ENCODE measurements around the gene LBHD2. TPM values are rescaled to one million over a fixed set of nuclear protein-coding genes. Genes with fewer than 3 reads are reported as not detected.

Gene LBHD2
- total and polyA plus RNA-seq, 2 experiments from 2014 or later: not detected

DNA sequence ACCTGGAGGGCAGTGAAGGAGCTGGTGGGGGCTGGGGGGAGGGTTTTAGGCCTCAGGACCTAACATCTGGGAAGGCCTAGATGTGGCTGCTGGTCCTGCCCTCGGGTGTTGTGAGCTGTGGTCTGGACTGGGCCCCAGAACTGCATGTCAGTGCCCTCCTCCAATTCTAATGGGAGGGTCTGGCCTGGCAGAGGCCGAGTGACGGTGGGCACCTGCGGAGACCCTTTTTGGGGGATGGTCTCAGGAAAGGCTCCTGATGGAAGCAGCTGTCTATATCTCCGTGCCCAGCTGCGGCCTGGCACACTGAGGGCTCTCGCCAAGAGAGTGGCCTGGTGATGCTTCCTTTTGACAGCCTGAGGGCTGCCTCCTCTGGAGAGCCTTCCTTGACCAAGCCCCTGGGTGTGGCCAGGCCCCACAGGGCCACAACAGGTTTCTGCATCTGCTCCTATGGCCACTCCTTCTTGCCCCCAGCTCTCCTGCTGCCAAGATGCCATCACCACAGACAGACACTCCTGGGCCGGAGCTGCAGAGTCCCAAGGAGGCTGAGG, 15.8 kb downstream of the LBHD2 start:
- DNase-seq (ENCODE audit: low read depth in 1 of 2, low spot score in 1 of 2): no peak
- Histone ChIP-seq H3K27me3 (peaks cover 35% of the 10 kb centered on the region), H3K36me3 (no peaks in the 10 kb centered on the region), H3K4me3 (no peak overlapping the region), H3K4me1 (ENCODE audit: low read depth) (peaks cover 18% of the 10 kb centered on the region), H3K27ac (no peak overlapping the region), H3K9me3 (ENCODE audit: low read depth) (no peaks in the 10 kb centered on the region)
- TF ChIP-seq, protein P1, sequence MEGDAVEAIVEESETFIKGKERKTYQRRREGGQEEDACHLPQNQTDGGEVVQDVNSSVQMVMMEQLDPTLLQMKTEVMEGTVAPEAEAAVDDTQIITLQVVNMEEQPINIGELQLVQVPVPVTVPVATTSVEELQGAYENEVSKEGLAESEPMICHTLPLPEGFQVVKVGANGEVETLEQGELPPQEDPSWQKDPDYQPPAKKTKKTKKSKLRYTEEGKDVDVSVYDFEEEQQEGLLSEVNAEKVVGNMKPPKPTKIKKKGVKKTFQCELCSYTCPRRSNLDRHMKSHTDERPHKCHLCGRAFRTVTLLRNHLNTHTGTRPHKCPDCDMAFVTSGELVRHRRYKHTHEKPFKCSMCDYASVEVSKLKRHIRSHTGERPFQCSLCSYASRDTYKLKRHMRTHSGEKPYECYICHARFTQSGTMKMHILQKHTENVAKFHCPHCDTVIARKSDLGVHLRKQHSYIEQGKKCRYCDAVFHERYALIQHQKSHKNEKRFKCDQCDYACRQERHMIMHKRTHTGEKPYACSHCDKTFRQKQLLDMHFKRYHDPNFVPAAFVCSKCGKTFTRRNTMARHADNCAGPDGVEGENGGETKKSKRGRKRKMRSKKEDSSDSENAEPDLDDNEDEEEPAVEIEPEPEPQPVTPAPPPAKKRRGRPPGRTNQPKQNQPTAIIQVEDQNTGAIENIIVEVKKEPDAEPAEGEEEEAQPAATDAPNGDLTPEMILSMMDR (IDR thresholded peaks at IDR 0.05; ENCODE audit: low read depth, low read length): no peak

DNA sequence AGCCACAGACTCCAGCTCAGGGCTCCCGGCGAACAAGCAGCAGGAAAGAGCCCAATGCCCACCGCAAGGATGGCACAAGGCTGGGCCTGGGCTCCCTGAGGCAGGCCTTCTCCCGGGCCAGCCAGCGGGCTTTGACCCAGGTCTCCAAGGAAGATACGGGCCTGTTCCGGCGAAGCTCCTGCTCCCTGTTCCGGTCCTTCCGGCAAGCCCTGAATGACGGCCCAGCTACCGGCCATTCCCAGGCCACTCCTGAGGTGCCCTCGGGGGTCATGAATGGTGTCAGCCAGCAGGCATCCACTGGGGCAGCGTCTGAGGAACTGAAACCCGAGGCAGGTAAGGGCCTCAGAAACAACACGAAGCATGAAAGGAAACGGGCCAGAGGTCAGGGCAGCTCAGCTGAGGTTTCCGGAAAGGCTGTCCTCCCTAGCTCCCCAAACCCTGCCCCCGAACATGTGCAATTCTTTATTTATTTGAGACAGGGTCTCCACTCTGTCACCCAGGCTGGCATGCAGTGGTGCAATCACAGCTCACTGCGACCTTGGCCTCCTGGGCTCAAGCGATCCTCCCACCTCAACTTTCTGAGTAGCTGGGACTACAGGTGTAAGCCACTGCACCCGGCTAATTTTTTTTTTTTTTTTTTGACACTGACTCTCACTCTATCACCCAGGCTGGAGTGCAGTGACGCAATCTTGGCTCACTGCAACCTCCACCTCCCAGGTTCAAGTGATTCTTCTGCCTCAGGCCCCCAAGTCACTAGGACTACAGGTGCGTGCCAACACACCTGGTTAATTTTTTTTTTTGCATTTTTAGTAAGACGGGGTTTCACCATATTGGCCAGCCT, 16.5 kb downstream of the LBHD2 start:
- DNase-seq (ENCODE audit: low read depth in 1 of 2, low spot score in 1 of 2): no peak
- no peaks in the 10 kb centered on the region for H3K9me3 ChIP-seq (ENCODE audit: low read depth)
- peaks cover 36% of the 10 kb centered on the region for H3K27me3 ChIP-seq
- H3K27ac ChIP-seq: no peak overlapping the region
- no peak overlapping the region for H3K4me3 ChIP-seq
- no peaks in the 10 kb centered on the region for H3K36me3 ChIP-seq
- peaks cover 18% of the 10 kb centered on the region for H3K4me1 ChIP-seq (ENCODE audit: low read depth)
- TF ChIP-seq, protein P1 (IDR thresholded peaks at IDR 0.05; ENCODE audit: low read depth, low read length): no peak

DNA sequence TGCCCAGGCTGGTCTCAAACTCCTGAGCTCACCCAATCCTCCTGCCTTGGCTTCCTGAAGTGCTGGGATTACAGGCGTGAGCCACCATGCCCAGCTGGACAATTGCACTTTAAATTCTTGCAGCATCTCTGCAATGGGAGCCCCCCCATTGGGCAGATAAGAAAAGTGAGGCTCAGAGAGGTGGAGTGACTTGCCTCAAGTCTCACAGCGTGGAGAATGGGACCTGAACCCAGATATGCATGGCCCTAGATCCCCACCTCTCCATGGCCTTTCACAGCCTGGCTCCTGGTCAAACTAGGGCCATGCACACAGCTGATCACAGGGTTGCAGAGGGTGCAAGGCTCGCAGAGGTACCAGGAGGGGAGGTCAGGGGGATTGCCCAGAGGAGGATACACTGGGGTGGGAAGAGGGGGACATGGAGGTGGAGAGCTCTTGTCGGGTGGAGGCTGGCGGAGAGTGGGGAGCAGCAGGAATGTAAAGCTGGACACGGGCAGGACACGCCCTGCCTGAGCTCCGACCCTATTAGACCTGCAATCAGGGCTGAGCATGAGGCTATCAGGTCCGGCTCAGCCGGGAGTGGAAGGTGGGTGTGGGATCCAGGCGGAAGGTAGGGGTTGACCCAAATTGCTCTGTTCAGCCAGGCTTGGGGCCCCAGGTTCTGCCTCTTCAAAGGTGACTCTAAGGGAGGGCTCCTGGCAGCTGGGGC, 17.4 kb downstream of the LBHD2 start:
- no peak for DNase-seq (ENCODE audit: low read depth in 1 of 2, low spot score in 1 of 2)
- TF ChIP-seq, protein P1 (IDR thresholded peaks at IDR 0.05; ENCODE audit: low read depth, low read length): no peak
- Histone ChIP-seq H3K9me3 (ENCODE audit: low read depth) (no peaks in the 10 kb centered on the region), H3K4me1 (ENCODE audit: low read depth) (peaks cover 18% of the 10 kb centered on the region), H3K27me3 (peaks cover 40% of the 10 kb centered on the region), H3K27ac (no peak overlapping the region), H3K36me3 (no peaks in the 10 kb centered on the region), H3K4me3 (no peak overlapping the region)

DNA sequence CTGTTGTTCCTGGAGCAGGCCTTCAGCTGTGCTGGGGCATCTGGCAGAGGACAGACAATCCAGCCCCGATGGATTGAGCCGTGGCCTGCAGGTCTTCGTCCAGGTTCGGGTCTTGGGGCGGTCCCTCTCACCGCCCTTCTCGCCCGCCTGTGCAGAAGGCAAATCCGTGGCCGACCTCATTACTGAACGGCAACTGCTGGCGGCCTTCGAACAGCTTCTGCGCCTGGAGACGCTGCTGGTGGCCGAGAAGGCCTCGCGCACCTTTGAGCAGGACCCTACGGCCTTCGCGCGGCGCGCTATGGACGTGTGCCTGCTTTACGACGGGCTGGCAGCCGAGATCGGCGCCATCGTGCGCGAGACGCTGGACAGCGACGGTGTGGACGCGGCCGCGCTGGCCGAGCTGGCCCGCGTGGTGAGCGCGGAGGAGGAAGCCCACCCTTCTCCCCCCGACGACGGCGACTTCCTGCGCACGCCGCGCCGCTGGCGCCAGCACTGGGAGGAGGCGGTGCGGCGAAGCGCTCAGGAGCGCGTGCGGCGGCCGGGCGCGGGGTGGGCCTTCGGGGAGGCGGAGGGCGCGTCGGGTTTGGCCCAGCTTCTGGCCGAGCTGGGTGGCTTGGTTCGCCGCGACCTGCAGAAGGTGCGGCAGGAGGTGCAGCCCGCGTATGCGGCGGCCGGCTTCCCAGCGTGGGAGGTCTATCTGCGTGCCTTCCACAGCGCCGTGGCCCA, 18.1 kb downstream of the LBHD2 start:
- Histone ChIP-seq H3K27me3 (peaks cover 40% of the 10 kb centered on the region), H3K36me3 (no peaks in the 10 kb centered on the region), H3K9me3 (ENCODE audit: low read depth) (no peaks in the 10 kb centered on the region), H3K4me1 (ENCODE audit: low read depth) (peaks cover 18% of the 10 kb centered on the region), H3K4me3 (no peak overlapping the region), H3K27ac (no peak overlapping the region)
- TF ChIP-seq, protein P1 (IDR thresholded peaks at IDR 0.05; ENCODE audit: low read depth, low read length): no peak
- DNase-seq (ENCODE audit: low read depth in 1 of 2, low spot score in 1 of 2): no peak

DNA sequence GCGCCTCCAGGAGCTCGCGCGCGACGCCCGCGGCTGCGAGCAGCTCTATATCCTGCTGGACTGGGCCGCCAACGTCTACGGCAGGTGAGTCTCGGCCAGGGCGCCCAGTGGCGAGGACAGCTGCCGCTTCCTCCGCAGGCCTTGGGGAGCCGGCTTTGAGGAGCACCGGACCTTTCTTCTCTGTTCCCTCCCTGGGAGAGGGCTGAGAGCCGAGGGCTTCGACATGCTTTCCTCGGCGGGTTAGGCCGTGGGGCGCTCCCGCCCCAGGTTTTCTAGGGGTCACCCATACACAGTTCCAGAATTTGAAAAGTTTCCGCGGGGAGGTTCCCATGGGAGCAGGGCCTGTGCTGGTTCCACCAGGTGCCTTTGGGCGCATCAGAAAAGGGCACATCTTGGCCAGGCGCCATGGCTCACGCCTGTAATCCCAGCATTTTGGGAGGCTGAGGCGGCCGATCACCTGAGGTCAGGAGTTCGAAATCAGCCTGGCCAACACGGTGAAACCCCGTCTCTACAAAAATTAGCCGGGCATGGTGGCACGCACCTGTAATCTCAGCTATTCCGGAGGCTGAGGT, 18.8 kb downstream of the LBHD2 start:
- H3K27me3 ChIP-seq: peaks cover 40% of the 10 kb centered on the region
- H3K4me3 ChIP-seq: no peak overlapping the region
- no peaks in the 10 kb centered on the region for H3K36me3 ChIP-seq
- H3K27ac ChIP-seq: no peak overlapping the region
- peaks cover 18% of the 10 kb centered on the region for H3K4me1 ChIP-seq (ENCODE audit: low read depth)
- no peak for DNase-seq (ENCODE audit: low read depth in 1 of 2, low spot score in 1 of 2)
- H3K9me3 ChIP-seq (ENCODE audit: low read depth): no peaks in the 10 kb centered on the region
- TF ChIP-seq, protein P1 (IDR thresholded peaks at IDR 0.05; ENCODE audit: low read depth, low read length): no peak

Data from cardiac muscle cell (in vitro differentiated cells and primary cell).